Stomach (tissue), 9 donors: Measurements from ENCODE around the gene CLTRN. TPM values are rescaled to one million over a fixed set of nuclear protein-coding genes. Genes with fewer than 3 reads are reported as not detected.

Source experiments
- DNase-seq, 2 donors: peaks; one replicate each; pipeline versions ENCODE4 v3.0.0 to v3.0.0-alpha.2; 2013 to 2019
- H3K27ac ChIP-seq, 5 donors: fragments of 200-600 bp in 4 of 5; sonication (generic) in 4 of 5; one replicate each; pipeline ENCODE4 v1.5.1; 2013 to 2019; ENCODE audit warnings: mild to moderate bottlenecking in 1 of 5, moderate library complexity in 1 of 5
- H3K27me3 ChIP-seq, 3 donors: fragments of 200-600 bp; sonication (generic); one replicate each; pipeline ENCODE4 v1.5.1; 2017 to 2019; ENCODE audit warnings: mixed run types in 1 of 3
- H3K36me3 ChIP-seq, 4 donors: fragments of 200-600 bp; sonication (generic); 1 replicate in 3 of 4; 2 replicates in 1 of 4; pipeline ENCODE4 v1.5.1; 2016 to 2019
- H3K4me1 ChIP-seq, 4 donors: fragments of 200-600 bp; sonication (generic); one replicate each; pipeline ENCODE4 v1.5.1; 2016 to 2019
- H3K4me3 ChIP-seq, 4 donors: fragments of 200-600 bp; sonication (generic) in 3 of 4; one replicate each; pipeline ENCODE4 v1.5.1; 2016 to 2019; ENCODE audit warnings: mild to moderate bottlenecking in 1 of 4
- H3K9me3 ChIP-seq, 4 donors: fragments of 200-600 bp; sonication (generic); one replicate each; pipeline ENCODE4 v1.5.1; 2016 to 2019
- EP300 ChIP-seq: sonication (generic); formaldehyde crosslinking; IDR thresholded peaks from one replicate; pipeline ENCODE4 v1.6.1; 2017; ENCODE audit warnings: antibody characterized with exemption
- POLR2A ChIP-seq, 4 donors: fragments of 450-650 bp; IDR thresholded peaks; one replicate each; pipeline ENCODE4 v1.6.1; 2016; ENCODE audit warnings: antibody characterized with exemption in 4 of 4, control low read depth in 2 of 4, mild to moderate bottlenecking in 1 of 4, moderate library complexity in 1 of 4
- POLR2AphosphoS5 ChIP-seq, 3 donors: sonication (generic); formaldehyde crosslinking; IDR thresholded peaks; one replicate each; pipeline ENCODE4 v1.6.1; 2016; ENCODE audit warnings: antibody characterized with exemption in 3 of 3
- WGBS, 5 donors: extraction: QIAGEN DNeasy Blood & Tissue Kit in 3 of 5; methylation state at CpG; one replicate each; pipeline versions ENCODE4 v1.1.5 to v1.1.7; 2013 to 2018; 5-methylcytosine and 5-hydroxymethylcytosine counted together
- intact Hi-C: fragments of 100-400 bp; cut with DNase I; formaldehyde crosslinking; loops from one replicate; pipeline ENCODE4 v1.15.1; 2023; ENCODE audit warnings: low total_unique reads
- polyA plus RNA-seq, 3 donors: library from polyadenylated mRNA; stranded (reverse); fragments of 200-250 nt; gene quantifications; one replicate each; pipeline ENCODE4 v1.2.3, GENCODE V29; 2013
- total RNA-seq, 5 donors: library from RNA; depleted of rRNA; stranded (reverse); fragments of >200 nt; gene quantifications; one replicate each; pipeline versions ENCODE4 v1.1.0 to v1.2.3, GENCODE V29; 2014 to 2016
- TF ChIP-seq, protein P1 (sequence below), 7 experiments: fragments of 450-650 bp in 4 of 7; fragments of 200-600 bp in 3 of 7; sonication (generic) in 3 of 7; IDR thresholded peaks; one replicate each; pipeline ENCODE4 v1.5.1; 2016 to 2019; ENCODE audit warnings: antibody characterized with exemption in 7 of 7, control low read depth in 2 of 7, mild to moderate bottlenecking in 1 of 7
- donor health status: healthy with polysubstance abuse.
- donor health status: Bipolar disorder and iron deficiency.
- donor health status: healthy.

CLTRN gene
- total and polyA plus RNA-seq, 8 donors, result 2.4 to 8.5 (median 3.5) TPM; not detected in 3

DNA sequence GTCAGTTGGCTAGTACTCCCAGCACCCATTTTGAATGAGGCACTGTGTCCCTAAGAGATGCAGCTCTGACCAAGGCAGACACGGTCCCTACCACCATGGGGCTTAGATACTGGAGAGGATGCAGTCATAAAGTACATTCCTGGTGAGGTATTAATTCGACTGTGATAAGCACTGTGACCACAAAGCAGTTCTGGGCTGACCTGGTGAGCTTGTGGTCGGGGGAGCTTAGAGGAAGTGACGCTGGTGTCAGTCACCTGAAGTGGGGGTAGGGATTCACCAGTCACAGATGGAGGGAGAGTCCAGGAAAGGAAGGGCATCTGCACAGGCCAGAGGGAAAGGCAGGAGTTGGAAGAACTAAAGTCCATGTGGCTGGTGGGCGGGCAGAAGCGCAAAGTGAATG lies 15.8 kb upstream of the CLTRN start:
- TF ChIP-seq, protein P1, sequence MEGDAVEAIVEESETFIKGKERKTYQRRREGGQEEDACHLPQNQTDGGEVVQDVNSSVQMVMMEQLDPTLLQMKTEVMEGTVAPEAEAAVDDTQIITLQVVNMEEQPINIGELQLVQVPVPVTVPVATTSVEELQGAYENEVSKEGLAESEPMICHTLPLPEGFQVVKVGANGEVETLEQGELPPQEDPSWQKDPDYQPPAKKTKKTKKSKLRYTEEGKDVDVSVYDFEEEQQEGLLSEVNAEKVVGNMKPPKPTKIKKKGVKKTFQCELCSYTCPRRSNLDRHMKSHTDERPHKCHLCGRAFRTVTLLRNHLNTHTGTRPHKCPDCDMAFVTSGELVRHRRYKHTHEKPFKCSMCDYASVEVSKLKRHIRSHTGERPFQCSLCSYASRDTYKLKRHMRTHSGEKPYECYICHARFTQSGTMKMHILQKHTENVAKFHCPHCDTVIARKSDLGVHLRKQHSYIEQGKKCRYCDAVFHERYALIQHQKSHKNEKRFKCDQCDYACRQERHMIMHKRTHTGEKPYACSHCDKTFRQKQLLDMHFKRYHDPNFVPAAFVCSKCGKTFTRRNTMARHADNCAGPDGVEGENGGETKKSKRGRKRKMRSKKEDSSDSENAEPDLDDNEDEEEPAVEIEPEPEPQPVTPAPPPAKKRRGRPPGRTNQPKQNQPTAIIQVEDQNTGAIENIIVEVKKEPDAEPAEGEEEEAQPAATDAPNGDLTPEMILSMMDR (IDR thresholded peaks at IDR 0.05), result no peak
- no peak for TF ChIP-seq POLR2A (IDR thresholded peaks at IDR 0.05)
- no peak for TF ChIP-seq EP300
- no peak for TF ChIP-seq POLR2AphosphoS5 (IDR thresholded peaks at IDR 0.05)
- Histone ChIP-seq H3K27me3 (no peaks in the 10 kb centered on the region), H3K9me3 (no peaks in the 10 kb centered on the region), H3K4me3 (no peak overlapping the region), H3K36me3 (peaks cover 0 to 10% (median 6%) of the 10 kb centered on the region in 4 donors), H3K27ac (no peak overlapping the region), H3K4me1 (peaks cover 8 to 24% (median 20%) of the 10 kb centered on the region in 4 donors)
- WGBS, 5 donors, result 61 to 84% (median 77%) methylated on average over 6 of the region's 6 CpGs
- DNase-seq, result no peak
- intact Hi-C loops, result no loop called here

DNA sequence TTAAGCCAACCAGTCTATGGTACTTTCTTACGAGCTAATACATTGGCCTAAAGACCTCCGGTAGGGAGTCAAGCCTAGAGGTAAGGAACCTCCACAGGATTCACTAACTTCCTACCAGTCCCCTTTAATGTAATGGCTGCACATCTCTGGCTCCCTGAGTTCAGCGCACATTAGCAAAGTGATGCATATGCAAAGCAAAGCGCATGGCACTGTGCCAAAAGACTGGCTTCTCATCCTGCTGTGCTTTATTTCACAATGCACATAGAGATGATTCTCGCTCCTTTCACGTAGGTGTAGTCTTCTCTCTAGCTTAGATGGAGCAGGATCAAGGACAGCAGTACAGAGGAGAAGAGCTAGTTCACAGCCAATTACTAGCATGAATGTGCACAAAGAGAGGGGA lies 14.6 kb upstream of the CLTRN start:
- WGBS, 5 donors, result 92 to 99% (median 96%) methylated on average over 4 to 6 of the region's 6 CpGs
- H3K4me3 ChIP-seq, result no peak overlapping the region
- TF ChIP-seq POLR2A (IDR thresholded peaks at IDR 0.05) (no peak), POLR2AphosphoS5 (IDR thresholded peaks at IDR 0.05) (no peak), EP300 (no peak)
- TF ChIP-seq, protein P1 (IDR thresholded peaks at IDR 0.05), result no peak
- no peak for DNase-seq
- no peak overlapping the region for H3K27ac ChIP-seq
- H3K36me3 ChIP-seq, result peaks cover 0 to 10% (median 6%) of the 10 kb centered on the region in 4 donors
- intact Hi-C loops, result no loop called here
- no peaks in the 10 kb centered on the region for H3K27me3 ChIP-seq
- H3K4me1 ChIP-seq, result peaks cover 8 to 27% (median 21%) of the 10 kb centered on the region in 4 donors
- no peaks in the 10 kb centered on the region for H3K9me3 ChIP-seq

DNA sequence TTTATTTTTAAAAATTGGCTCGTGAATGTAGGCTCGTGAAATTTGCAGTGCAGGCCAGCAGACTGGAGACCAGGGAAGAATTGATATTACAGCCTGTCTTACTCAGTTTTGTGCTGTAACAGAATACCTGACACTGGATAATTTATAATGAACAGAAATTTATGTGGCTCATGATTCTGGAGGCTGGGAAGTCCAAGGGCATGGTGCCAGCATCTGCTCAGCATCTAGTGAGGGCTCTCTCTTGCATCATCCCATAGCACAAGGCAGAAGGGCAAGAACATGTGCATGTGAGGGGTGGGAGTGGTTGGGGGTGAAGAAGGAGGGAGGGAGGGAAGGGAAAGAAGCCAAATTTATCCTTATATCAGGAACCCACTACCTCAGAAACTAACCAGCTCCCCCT lies 13.7 kb upstream of the CLTRN start:
- Histone ChIP-seq H3K4me3 (no peak overlapping the region), H3K27ac (no peak overlapping the region), H3K27me3 (no peaks in the 10 kb centered on the region), H3K36me3 (peaks cover 0 to 10% (median 6%) of the 10 kb centered on the region in 4 donors), H3K9me3 (no peaks in the 10 kb centered on the region), H3K4me1 (peaks cover 8 to 33% (median 24%) of the 10 kb centered on the region in 4 donors)
- TF ChIP-seq, protein P1 (IDR thresholded peaks at IDR 0.05), result no peak
- TF ChIP-seq POLR2AphosphoS5 (IDR thresholded peaks at IDR 0.05) (no peak), EP300 (no peak), POLR2A (IDR thresholded peaks at IDR 0.05) (no peak)
- 84 to 92% (median 91%) methylated on average over 2 of the region's 2 CpGs for WGBS, 5 donors
- intact Hi-C loops, result no loop called here
- DNase-seq, result no peak

DNA sequence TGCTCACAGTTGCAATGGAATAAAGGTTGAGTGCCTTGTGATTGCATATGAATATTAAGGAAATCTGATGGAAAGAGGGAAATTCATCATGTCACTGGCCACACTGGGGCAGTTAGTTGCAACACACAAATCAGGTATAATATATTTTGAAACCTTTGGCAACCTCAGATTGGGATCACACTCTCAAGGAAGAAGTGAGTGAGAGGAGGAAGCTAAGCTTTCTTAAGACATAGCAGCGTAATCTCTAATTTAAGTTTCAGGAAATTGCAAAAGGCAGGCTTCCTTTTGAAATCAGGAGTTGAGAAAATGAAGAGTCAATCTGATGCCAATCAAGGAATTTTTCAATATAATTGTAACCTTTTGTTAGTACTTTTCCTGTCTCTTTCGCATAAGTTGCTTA lies 12.3 kb upstream of the CLTRN start:
- intact Hi-C loops, result no loop called here
- H3K4me1 ChIP-seq, result peaks cover 8 to 33% (median 24%) of the 10 kb centered on the region in 4 donors

More for the DNA sequence above, 12.3 kb upstream of the CLTRN start:
- WGBS, 5 donors, result 64 to 89% (median 75%) methylated on average over 2 of the region's 2 CpGs
- TF ChIP-seq EP300 (no peak), POLR2AphosphoS5 (IDR thresholded peaks at IDR 0.05) (no peak), POLR2A (IDR thresholded peaks at IDR 0.05) (no peak)
- TF ChIP-seq, protein P1 (IDR thresholded peaks at IDR 0.05), result no peak
- DNase-seq, result no peak
- no peaks in the 10 kb centered on the region for H3K27me3 ChIP-seq
- no peaks in the 10 kb centered on the region for H3K9me3 ChIP-seq
- peaks cover 0 to 10% (median 6%) of the 10 kb centered on the region in 4 donors for H3K36me3 ChIP-seq
- H3K27ac ChIP-seq, result peak overlapping the region in 3 of 5 donors; percentile 12 to 98 (median 27)
- peak overlapping the region in 2 of 4 donors; percentile 75 for H3K4me3 ChIP-seq
